Esophagus muscularis mucosa (tissue), 4 donors: Measurements from ENCODE around the gene GTF2IRD1. TPM values are rescaled to one million over a fixed set of nuclear protein-coding genes. Genes with fewer than 3 reads are reported as not detected.

Experiments
- DNase-seq: peaks from one replicate; pipeline ENCODE4 v3.0.0-alpha.2; 2017; ENCODE audit errors: extremely low spot score
- H3K27ac ChIP-seq, 4 donors: fragments of 200-600 bp; sonication (generic); replicated peaks in 1 of 4; 1 replicate in 3 of 4; 2 replicates in 1 of 4; pipeline ENCODE4 v1.5.1; 2016 to 2019; ENCODE audit warnings: mild to moderate bottlenecking in 1 of 4
- H3K27me3 ChIP-seq, 4 donors: fragments of 200-600 bp; sonication (generic); one replicate each; pipeline versions ENCODE4 v1.5.1 to v1.6.0; 2016 to 2019
- H3K36me3 ChIP-seq, 4 donors: fragments of 200-600 bp; sonication (generic); one replicate each; pipeline ENCODE4 v1.5.1; 2016 to 2019
- H3K4me1 ChIP-seq, 4 donors: fragments of 200-600 bp; sonication (generic); one replicate each; pipeline ENCODE4 v1.5.1; 2016 to 2019
- H3K4me3 ChIP-seq, 4 donors: fragments of 200-600 bp; sonication (generic); 1 replicate in 2 of 4; 2 replicates in 2 of 4; pipeline ENCODE4 v1.5.1; 2016 to 2019; ENCODE audit warnings: mild to moderate bottlenecking in 4 of 4, moderate library complexity in 1 of 4
- H3K9me3 ChIP-seq, 4 donors: fragments of 200-600 bp; sonication (generic); 1 replicate in 3 of 4; 2 replicates in 1 of 4; pipeline ENCODE4 v1.5.1; 2016 to 2019
- EP300 ChIP-seq: sonication (generic); formaldehyde crosslinking; IDR thresholded peaks from one replicate; pipeline ENCODE4 v1.6.1; 2017; ENCODE audit warnings: antibody characterized with exemption
- POLR2A ChIP-seq: fragments of 450-650 bp; IDR thresholded peaks from one replicate; pipeline ENCODE4 v1.6.1; 2017; ENCODE audit warnings: antibody characterized with exemption, moderate library complexity, mild to moderate bottlenecking, low read depth
- POLR2AphosphoS5 ChIP-seq, 2 donors: sonication (generic); formaldehyde crosslinking; IDR thresholded peaks; one replicate each; pipeline ENCODE4 v1.6.1; 2017; ENCODE audit warnings: antibody characterized with exemption in 2 of 2
- WGBS: methylation state at CpG from one replicate; pipeline ENCODE4 v1.1.5; 2018; 5-methylcytosine and 5-hydroxymethylcytosine counted together
- intact Hi-C: fragments of 100-400 bp; cut with DNase I; formaldehyde crosslinking; loops from one replicate; pipeline ENCODE4 v1.15.1; 2023
- total RNA-seq, 4 donors: library from RNA; depleted of rRNA; stranded (reverse); fragments of >200 nt; gene quantifications; one replicate each; pipeline versions ENCODE4 v1.1.0 to v1.2.1, GENCODE V29; 2016
- TF ChIP-seq, protein P1 (sequence below), 3 experiments: fragments of 200-600 bp in 2 of 3; fragments of 450-650 bp in 1 of 3; sonication (generic) in 2 of 3; IDR thresholded peaks; one replicate each; pipeline ENCODE4 v1.5.1; 2017 to 2019; ENCODE audit warnings: antibody characterized with exemption in 3 of 3, mild to moderate bottlenecking in 2 of 3, moderate library complexity in 1 of 3

GTF2IRD1 gene
- total RNA-seq: 10 to 100 TPM; 20.8 to 24.0 (median 22.0) TPM

GRCh38 chr7:74453322-74454011 lies at the start of gene GTF2IRD1:
Gene GTF2IRD1, plus strand, starts transcription at chr7:74453906. Its CDS starts 54,175 bp downstream, at chr7:74508081.
- Histone ChIP-seq H3K27me3 (no peaks in the 10 kb centered on the region), H3K27ac (peak within 1 kb of the TSS; percentile 93 to 97 (median 94)), H3K4me3 (peak within 1 kb of the TSS; percentile 81 to 94 (median 88)), H3K4me1 (peaks cover 9 to 46% (median 34%) of the 10 kb centered on the region in 4 donors), H3K36me3 (no peaks in the 10 kb centered on the region), H3K9me3 (no peaks in the 10 kb centered on the region)
- WGBS: 2% methylated on average over 30 of the region's 62 CpGs
- TF ChIP-seq, protein P1, sequence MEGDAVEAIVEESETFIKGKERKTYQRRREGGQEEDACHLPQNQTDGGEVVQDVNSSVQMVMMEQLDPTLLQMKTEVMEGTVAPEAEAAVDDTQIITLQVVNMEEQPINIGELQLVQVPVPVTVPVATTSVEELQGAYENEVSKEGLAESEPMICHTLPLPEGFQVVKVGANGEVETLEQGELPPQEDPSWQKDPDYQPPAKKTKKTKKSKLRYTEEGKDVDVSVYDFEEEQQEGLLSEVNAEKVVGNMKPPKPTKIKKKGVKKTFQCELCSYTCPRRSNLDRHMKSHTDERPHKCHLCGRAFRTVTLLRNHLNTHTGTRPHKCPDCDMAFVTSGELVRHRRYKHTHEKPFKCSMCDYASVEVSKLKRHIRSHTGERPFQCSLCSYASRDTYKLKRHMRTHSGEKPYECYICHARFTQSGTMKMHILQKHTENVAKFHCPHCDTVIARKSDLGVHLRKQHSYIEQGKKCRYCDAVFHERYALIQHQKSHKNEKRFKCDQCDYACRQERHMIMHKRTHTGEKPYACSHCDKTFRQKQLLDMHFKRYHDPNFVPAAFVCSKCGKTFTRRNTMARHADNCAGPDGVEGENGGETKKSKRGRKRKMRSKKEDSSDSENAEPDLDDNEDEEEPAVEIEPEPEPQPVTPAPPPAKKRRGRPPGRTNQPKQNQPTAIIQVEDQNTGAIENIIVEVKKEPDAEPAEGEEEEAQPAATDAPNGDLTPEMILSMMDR (IDR thresholded peaks at IDR 0.05): no peak
- TF ChIP-seq POLR2AphosphoS5 (IDR thresholded peaks at IDR 0.05) (peak in 1 of 2 donors; percentile 35), POLR2A (no peak), EP300 (no peak)
- intact Hi-C loops: loop anchor here (2.0 kb wide), 1 partner anchor 27 kb away; no protein-coding TSS in a partner anchor
- peak; percentile 93 for DNase-seq

GRCh38 chr7:74404388-74404700 lies 49.4 kb upstream of the GTF2IRD1 start:
- Histone ChIP-seq H3K36me3 (peaks cover 16 to 49% (median 43%) of the 10 kb centered on the region in 4 donors), H3K4me3 (no peak overlapping the region), H3K4me1 (no peaks in the 10 kb centered on the region), H3K9me3 (no peaks in the 10 kb centered on the region), H3K27ac (no peak overlapping the region), H3K27me3 (no peaks in the 10 kb centered on the region)
- 91% methylated on average over 8 of the region's 8 CpGs for WGBS
- intact Hi-C loops: loop anchor here (5.0 kb wide), 1 partner anchor 332 kb away; no protein-coding TSS in a partner anchor
- no peak for TF ChIP-seq POLR2AphosphoS5 (IDR thresholded peaks at IDR 0.05)
- no peak for TF ChIP-seq POLR2A
- TF ChIP-seq, protein P1 (IDR thresholded peaks at IDR 0.05): no peak
- no peak for TF ChIP-seq EP300
- DNase-seq: no peak

DNA sequence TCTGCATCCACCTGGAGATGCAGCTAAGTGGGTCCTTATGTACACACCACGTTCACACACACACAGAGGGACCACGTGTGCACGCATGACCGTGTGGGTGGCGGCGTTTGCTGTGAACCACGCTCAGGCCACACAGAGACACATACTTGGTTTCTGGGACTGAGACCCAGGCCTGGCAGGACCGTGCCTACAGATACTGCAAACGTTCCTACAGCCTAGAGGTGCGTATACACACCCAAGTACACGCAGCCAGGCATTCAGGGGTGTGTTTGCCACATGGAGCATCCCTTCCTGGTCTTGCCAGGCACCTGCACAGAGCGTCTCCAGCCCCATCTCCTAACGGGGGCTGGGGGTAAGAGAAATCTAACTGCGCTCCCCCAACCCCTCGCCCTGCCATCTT lies 49.0 kb upstream of the GTF2IRD1 start:
- no peak for DNase-seq
- H3K9me3 ChIP-seq: no peaks in the 10 kb centered on the region
- no peaks in the 10 kb centered on the region for H3K4me1 ChIP-seq
- WGBS: 86% methylated on average over 11 of the region's 15 CpGs
- no peaks in the 10 kb centered on the region for H3K27me3 ChIP-seq
- no peak overlapping the region for H3K27ac ChIP-seq
- no peak for TF ChIP-seq POLR2A
- TF ChIP-seq, protein P1 (IDR thresholded peaks at IDR 0.05): no peak
- no peak for TF ChIP-seq POLR2AphosphoS5 (IDR thresholded peaks at IDR 0.05)
- TF ChIP-seq EP300: no peak
- H3K36me3 ChIP-seq: peaks cover 16 to 46% (median 43%) of the 10 kb centered on the region in 4 donors
- intact Hi-C loops: loop anchor here (5.0 kb wide), 1 partner anchor 332 kb away; no protein-coding TSS in a partner anchor
- no peak overlapping the region for H3K4me3 ChIP-seq

GRCh38 chr7:74405191-74405898 lies 48.4 kb upstream of the GTF2IRD1 start:
- Histone ChIP-seq H3K27me3 (peaks cover 0 to 2% (median 0%) of the 10 kb centered on the region in 4 donors), H3K4me1 (no peaks in the 10 kb centered on the region), H3K27ac (no peak overlapping the region), H3K9me3 (no peaks in the 10 kb centered on the region), H3K4me3 (no peak overlapping the region), H3K36me3 (peaks cover 14 to 42% (median 40%) of the 10 kb centered on the region in 4 donors)
- TF ChIP-seq POLR2AphosphoS5 (IDR thresholded peaks at IDR 0.05): no peak
- TF ChIP-seq, protein P1 (IDR thresholded peaks at IDR 0.05): peak in 1 of 3 experiments; percentile 46
- no peak for DNase-seq
- intact Hi-C loops: no loop called here
- 74% methylated on average over 30 of the region's 31 CpGs for WGBS
